ENCODE results near the gene YIPF1. TPM values are rescaled to one million over a fixed set of nuclear protein-coding genes. Genes with fewer than 3 reads are reported as not detected.

Gene YIPF1
- total and polyA plus RNA-seq, 2 experiments from 2014 or later, result 27.7 to 34.0 TPM

DNA sequence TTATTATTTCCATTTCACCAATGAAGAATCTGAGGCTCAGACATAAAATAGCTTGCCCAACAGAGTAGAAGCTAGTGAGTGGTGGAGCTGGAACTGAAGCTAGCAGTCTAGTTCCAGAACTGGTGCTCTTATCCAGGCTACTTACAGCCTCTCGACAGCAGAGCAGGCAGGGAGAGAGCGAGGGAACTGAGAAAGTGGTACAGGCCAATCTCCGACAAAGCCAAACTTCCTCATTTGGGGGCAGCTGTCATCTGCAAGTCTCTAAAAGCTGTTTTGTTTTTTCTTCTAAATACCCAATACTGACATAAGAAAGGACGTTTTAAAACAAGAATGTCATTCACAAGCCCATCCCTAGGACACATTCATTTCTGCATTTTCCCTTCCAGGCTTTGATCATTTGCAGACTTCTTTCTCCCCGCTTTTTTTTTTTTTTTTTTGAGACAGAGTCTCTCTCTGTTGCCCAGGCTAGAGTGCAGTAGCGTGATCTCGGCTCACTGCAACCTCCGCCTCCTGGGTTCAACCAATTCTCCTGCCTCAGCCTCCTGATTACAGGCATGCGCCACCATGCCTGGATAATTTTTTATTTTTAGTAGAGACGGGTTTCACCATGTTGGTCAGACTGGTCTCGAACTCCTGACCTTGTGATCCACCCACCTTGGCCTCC is 20.0 kb downstream of the YIPF1 start:
- no peaks in the 10 kb centered on the region for H3K9me2 ChIP-seq (replicated peaks; ENCODE audit: insufficient read depth)
- no peak overlapping the region for H3K27ac ChIP-seq
- H3K4me3 ChIP-seq, result no peak overlapping the region
- H4K20me1 ChIP-seq (ENCODE audit: insufficient read depth, poor library complexity, severe bottlenecking), result no peaks in the 10 kb centered on the region
- no peaks in the 10 kb centered on the region for H3K79me2 ChIP-seq
- H3K9me3 ChIP-seq (ENCODE audit: low read depth), result no peaks in the 10 kb centered on the region
- H2AFZ ChIP-seq, result no peak overlapping the region
- H3K27me3 ChIP-seq, result no peaks in the 10 kb centered on the region
- WGBS (ENCODE audit: low lambda C conversion rate, missing lambda C conversion rate), result 96% methylated on average over 11 of the region's 11 CpGs
- H3K36me3 ChIP-seq (replicated peaks; ENCODE audit: insufficient read depth, low read depth), result no peaks in the 10 kb centered on the region
- TF ChIP-seq EZH2phosphoT487 (IDR thresholded peaks at IDR 0.05; ENCODE audit: low read depth, severe bottlenecking, unreplicated experiment), result no peak
- TF ChIP-seq, protein P1, sequence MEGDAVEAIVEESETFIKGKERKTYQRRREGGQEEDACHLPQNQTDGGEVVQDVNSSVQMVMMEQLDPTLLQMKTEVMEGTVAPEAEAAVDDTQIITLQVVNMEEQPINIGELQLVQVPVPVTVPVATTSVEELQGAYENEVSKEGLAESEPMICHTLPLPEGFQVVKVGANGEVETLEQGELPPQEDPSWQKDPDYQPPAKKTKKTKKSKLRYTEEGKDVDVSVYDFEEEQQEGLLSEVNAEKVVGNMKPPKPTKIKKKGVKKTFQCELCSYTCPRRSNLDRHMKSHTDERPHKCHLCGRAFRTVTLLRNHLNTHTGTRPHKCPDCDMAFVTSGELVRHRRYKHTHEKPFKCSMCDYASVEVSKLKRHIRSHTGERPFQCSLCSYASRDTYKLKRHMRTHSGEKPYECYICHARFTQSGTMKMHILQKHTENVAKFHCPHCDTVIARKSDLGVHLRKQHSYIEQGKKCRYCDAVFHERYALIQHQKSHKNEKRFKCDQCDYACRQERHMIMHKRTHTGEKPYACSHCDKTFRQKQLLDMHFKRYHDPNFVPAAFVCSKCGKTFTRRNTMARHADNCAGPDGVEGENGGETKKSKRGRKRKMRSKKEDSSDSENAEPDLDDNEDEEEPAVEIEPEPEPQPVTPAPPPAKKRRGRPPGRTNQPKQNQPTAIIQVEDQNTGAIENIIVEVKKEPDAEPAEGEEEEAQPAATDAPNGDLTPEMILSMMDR (IDR thresholded peaks at IDR 0.05; ENCODE audit: poor library complexity), result no peak
- TF ChIP-seq EZH2 (IDR thresholded peaks at IDR 0.05; ENCODE audit: borderline replicate concordance), result no peak
- DNase-seq (ENCODE audit: low spot score), result no peak
- H3K4me1 ChIP-seq (ENCODE audit: insufficient read depth), result no peaks in the 10 kb centered on the region
- no peak overlapping the region for H3K4me2 ChIP-seq

DNA sequence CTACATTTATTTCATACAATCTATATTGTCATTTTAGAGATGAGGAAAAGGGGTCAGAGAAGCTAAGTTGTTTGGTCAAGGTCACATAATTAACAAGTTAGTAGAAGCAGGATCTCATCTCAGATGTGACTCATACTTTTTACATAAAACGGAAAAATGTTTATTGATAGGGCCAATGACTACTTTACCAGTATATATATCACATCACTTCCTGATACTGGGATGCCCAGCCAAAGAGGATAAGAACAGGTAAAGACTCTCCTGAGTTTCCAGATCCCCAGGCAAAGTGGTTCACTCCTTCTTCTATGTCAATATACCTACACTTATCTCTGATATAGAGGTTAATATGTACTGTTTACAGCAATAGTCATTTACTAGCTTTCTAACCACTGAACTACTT is 21.0 kb downstream of the YIPF1 start:
- TF ChIP-seq, protein P1 (IDR thresholded peaks at IDR 0.05; ENCODE audit: poor library complexity), result no peak
- TF ChIP-seq EZH2 (IDR thresholded peaks at IDR 0.05; ENCODE audit: borderline replicate concordance) (no peak), EZH2phosphoT487 (IDR thresholded peaks at IDR 0.05; ENCODE audit: low read depth, severe bottlenecking, unreplicated experiment) (no peak)
- no peaks in the 10 kb centered on the region for H3K9me2 ChIP-seq (replicated peaks; ENCODE audit: insufficient read depth)
- H3K36me3 ChIP-seq (replicated peaks; ENCODE audit: insufficient read depth, low read depth), result no peaks in the 10 kb centered on the region
- no peak overlapping the region for H2AFZ ChIP-seq
- H3K27ac ChIP-seq, result no peak overlapping the region
- no peaks in the 10 kb centered on the region for H3K79me2 ChIP-seq
- H3K4me3 ChIP-seq, result no peak overlapping the region
- WGBS (ENCODE audit: low lambda C conversion rate, missing lambda C conversion rate), result 85% methylated on average over 1 of the region's 1 CpG
- DNase-seq (ENCODE audit: low spot score), result no peak
- H4K20me1 ChIP-seq (ENCODE audit: insufficient read depth, poor library complexity, severe bottlenecking), result no peaks in the 10 kb centered on the region
- no peaks in the 10 kb centered on the region for H3K27me3 ChIP-seq
- H3K4me1 ChIP-seq (ENCODE audit: insufficient read depth), result no peaks in the 10 kb centered on the region
- H3K9me3 ChIP-seq (ENCODE audit: low read depth), result no peaks in the 10 kb centered on the region
- H3K4me2 ChIP-seq, result no peak overlapping the region

DNA sequence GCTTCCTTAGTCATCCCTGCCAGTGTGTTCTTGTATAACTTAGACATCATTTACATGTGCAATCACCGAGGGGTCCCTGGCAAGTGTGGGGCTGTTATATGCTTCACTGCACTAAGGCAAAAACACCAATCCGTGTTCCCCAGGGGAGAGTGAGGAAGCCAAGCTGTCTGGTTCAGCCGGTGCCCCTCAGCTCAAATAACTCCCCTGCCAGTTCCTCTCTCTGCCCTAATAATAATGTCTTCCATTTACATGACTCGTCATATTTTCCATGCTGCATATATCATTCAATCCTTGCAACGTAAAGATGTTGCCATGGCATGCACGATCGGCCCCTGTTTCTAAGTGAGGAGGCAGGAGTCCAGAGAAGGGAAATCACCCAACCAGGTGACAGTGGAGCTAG is 27.1 kb downstream of the YIPF1 start:
- H3K27me3 ChIP-seq, result no peaks in the 10 kb centered on the region
- no peaks in the 10 kb centered on the region for H3K9me3 ChIP-seq (ENCODE audit: low read depth)
- no peaks in the 10 kb centered on the region for H3K36me3 ChIP-seq (replicated peaks; ENCODE audit: insufficient read depth, low read depth)
- H3K4me1 ChIP-seq (ENCODE audit: insufficient read depth), result no peaks in the 10 kb centered on the region
- H2AFZ ChIP-seq, result no peak overlapping the region
- no peak for DNase-seq (ENCODE audit: low spot score)
- H3K4me2 ChIP-seq, result no peak overlapping the region
- no peak overlapping the region for H3K4me3 ChIP-seq
- TF ChIP-seq, protein P1 (IDR thresholded peaks at IDR 0.05; ENCODE audit: poor library complexity), result no peak
- TF ChIP-seq EZH2phosphoT487 (IDR thresholded peaks at IDR 0.05; ENCODE audit: low read depth, severe bottlenecking, unreplicated experiment) (no peak), EZH2 (IDR thresholded peaks at IDR 0.05; ENCODE audit: borderline replicate concordance) (no peak)
- WGBS (ENCODE audit: low lambda C conversion rate, missing lambda C conversion rate), result 91% methylated on average over 7 of the region's 7 CpGs
- H3K27ac ChIP-seq, result no peak overlapping the region
- H3K9me2 ChIP-seq (replicated peaks; ENCODE audit: insufficient read depth), result no peaks in the 10 kb centered on the region
- H4K20me1 ChIP-seq (ENCODE audit: insufficient read depth, poor library complexity, severe bottlenecking), result no peaks in the 10 kb centered on the region
- H3K79me2 ChIP-seq, result no peaks in the 10 kb centered on the region
